Breast epithelium (tissue), 4 donors: Measurements from ENCODE around the gene ARTN. TPM values are rescaled to one million over a fixed set of nuclear protein-coding genes. Genes with fewer than 3 reads are reported as not detected.

Experiments used
- DNase-seq, 2 donors: peaks; one replicate each; pipeline ENCODE4 v3.0.0-alpha.2; 2019; ENCODE audit warnings: low spot score in 2 of 2
- H3K27ac ChIP-seq, 2 donors: fragments of 200-600 bp; sonication (generic) in 1 of 2; one replicate each; pipeline ENCODE4 v1.5.1; 2016 to 2019; ENCODE audit warnings: mild to moderate bottlenecking in 1 of 2
- H3K27me3 ChIP-seq, 2 donors: fragments of 200-600 bp; sonication (generic) in 1 of 2; one replicate each; pipeline versions ENCODE4 v1.5.1 to v1.6.0; 2017 to 2019; ENCODE audit warnings: control low read depth in 1 of 2, mild to moderate bottlenecking in 1 of 2
- H3K36me3 ChIP-seq: fragments of 200-600 bp; one replicate; pipeline ENCODE4 v1.5.1; 2019
- H3K4me1 ChIP-seq, 2 donors: fragments of 200-600 bp; sonication (generic); one replicate each; pipeline ENCODE4 v1.5.1; 2016 to 2019; ENCODE audit warnings: control low read depth in 1 of 2
- H3K4me3 ChIP-seq, 3 donors: fragments of 200-600 bp; sonication (generic); 1 replicate in 2 of 3; 2 replicates in 1 of 3; pipeline ENCODE4 v1.5.1; 2016 to 2019; ENCODE audit warnings: mild to moderate bottlenecking in 3 of 3, moderate library complexity in 2 of 3
- H3K9me3 ChIP-seq, 2 donors: fragments of 200-600 bp; sonication (generic) in 1 of 2; one replicate each; pipeline ENCODE4 v1.5.1; 2016 to 2019; ENCODE audit warnings: control low read depth in 1 of 2
- POLR2A ChIP-seq: fragments of 450-650 bp; IDR thresholded peaks from one replicate; pipeline ENCODE4 v1.6.1; 2016; ENCODE audit warnings: antibody characterized with exemption, mild to moderate bottlenecking, moderate library complexity
- POLR2AphosphoS5 ChIP-seq, 3 donors: sonication (generic); formaldehyde crosslinking; IDR thresholded peaks; one replicate each; pipeline ENCODE4 v1.6.1; 2017; ENCODE audit warnings: antibody characterized with exemption in 3 of 3
- intact Hi-C: fragments of 100-400 bp; cut with DNase I; formaldehyde crosslinking; loops from one replicate; pipeline ENCODE4 v1.15.1; 2023; ENCODE audit warnings: low total_unique reads
- total RNA-seq, 3 donors: library from RNA; depleted of rRNA; stranded (reverse); fragments of >200 nt; gene quantifications; one replicate each; pipeline ENCODE4 v1.1.0, GENCODE V29; 2016
- TF ChIP-seq, protein P1 (sequence below), 3 donors: fragments of 450-650 bp; IDR thresholded peaks; one replicate each; pipeline ENCODE4 v1.5.1; 2016 to 2017; ENCODE audit warnings: antibody characterized with exemption in 3 of 3, mild to moderate bottlenecking in 3 of 3, moderate library complexity in 3 of 3

ARTN gene
- total RNA-seq, 3 donors from 2014 or later, result 1.8 to 2.3 TPM; not detected in 1

DNA sequence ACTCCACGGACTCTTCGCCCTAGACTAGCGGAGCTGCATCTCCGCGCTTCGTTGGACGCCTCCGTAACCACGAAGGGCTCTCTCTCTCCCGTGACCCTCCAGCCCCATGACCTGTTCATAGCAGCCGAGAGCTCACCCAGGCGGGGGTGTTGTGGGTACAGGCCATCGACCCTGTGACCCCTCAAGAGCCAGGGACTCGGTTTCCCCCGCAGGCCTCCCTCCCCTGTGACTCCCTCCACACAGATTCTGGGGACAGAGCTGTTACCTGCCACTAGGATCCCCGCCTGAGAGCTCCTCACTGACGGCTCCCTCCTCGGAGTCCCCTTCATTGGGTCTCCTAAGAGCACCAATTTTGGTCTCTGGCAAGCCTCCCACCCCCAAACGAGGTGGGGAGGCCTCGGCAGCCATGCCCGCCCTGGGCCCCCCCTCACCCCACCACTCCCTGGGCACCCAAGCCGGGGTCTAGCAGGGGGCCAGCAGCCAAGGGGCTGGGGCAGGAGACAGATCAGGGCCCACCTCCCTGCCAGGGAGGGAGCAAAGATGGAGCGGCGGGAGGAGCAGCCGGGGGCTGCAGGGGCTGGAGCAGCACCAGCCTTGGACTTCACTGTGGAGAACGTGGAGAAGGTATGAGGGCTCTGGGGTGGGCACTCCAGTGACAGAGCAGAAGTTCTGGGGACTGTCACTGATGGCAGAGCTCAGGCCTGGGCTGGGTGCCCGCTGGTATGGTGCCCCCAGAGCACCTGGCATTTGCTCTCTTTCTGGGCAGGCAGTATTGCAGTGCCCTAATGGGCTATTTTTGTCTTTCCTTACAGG, 13.7 kb downstream of the ARTN start:
- TF ChIP-seq POLR2A, result no peak
- TF ChIP-seq, protein P1, sequence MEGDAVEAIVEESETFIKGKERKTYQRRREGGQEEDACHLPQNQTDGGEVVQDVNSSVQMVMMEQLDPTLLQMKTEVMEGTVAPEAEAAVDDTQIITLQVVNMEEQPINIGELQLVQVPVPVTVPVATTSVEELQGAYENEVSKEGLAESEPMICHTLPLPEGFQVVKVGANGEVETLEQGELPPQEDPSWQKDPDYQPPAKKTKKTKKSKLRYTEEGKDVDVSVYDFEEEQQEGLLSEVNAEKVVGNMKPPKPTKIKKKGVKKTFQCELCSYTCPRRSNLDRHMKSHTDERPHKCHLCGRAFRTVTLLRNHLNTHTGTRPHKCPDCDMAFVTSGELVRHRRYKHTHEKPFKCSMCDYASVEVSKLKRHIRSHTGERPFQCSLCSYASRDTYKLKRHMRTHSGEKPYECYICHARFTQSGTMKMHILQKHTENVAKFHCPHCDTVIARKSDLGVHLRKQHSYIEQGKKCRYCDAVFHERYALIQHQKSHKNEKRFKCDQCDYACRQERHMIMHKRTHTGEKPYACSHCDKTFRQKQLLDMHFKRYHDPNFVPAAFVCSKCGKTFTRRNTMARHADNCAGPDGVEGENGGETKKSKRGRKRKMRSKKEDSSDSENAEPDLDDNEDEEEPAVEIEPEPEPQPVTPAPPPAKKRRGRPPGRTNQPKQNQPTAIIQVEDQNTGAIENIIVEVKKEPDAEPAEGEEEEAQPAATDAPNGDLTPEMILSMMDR (IDR thresholded peaks at IDR 0.05), result no peak
- no peak for TF ChIP-seq POLR2AphosphoS5 (IDR thresholded peaks at IDR 0.05)
- Histone ChIP-seq H3K4me1 (peaks cover 12% of the 10 kb centered on the region in 2 donors), H3K27ac (peak overlapping the region; percentile 98 to 99), H3K4me3 (peak overlapping the region; percentile 61 to 95 (median 83)), H3K36me3 (no peaks in the 10 kb centered on the region), H3K27me3 (no peaks in the 10 kb centered on the region), H3K9me3 (no peaks in the 10 kb centered on the region)
- intact Hi-C loops, result no loop called here
- DNase-seq, result no peak

DNA sequence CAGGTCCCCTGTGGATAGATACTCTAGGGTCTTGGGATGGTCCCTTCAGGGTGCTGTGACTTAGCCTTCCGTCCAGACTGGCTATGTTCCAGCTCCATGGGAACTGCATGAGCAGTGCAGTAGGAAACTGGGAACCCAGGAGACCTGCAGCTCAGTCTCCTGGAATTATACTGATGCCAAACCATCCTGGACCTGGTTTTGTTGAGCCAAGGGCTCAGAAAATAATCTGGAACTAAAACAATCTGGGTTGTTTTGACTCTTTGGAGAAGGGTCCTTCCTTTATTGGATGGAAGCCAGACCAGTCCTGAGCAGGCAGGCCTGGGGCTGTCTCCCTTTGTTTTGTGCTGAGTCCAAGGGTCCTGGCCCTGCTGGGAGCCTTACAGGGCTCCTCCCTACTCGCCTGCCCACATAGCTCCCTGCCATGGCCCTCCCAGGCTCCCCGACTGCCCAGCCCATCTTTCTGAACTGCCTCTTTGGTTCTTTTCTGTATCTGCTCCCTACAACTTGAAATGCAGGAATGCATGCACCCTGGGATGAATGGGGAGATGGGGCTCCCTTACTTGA, 14.4 kb downstream of the ARTN start:
- intact Hi-C loops, result no loop called here
- no peak overlapping the region for H3K27ac ChIP-seq
- H3K27me3 ChIP-seq, result no peaks in the 10 kb centered on the region
- H3K4me3 ChIP-seq, result peak overlapping the region; percentile 61 to 95 (median 83)
- TF ChIP-seq POLR2A (no peak), POLR2AphosphoS5 (IDR thresholded peaks at IDR 0.05) (no peak)
- TF ChIP-seq, protein P1 (IDR thresholded peaks at IDR 0.05), result no peak
- DNase-seq, result no peak
- H3K36me3 ChIP-seq, result no peaks in the 10 kb centered on the region
- H3K9me3 ChIP-seq, result no peaks in the 10 kb centered on the region
- H3K4me1 ChIP-seq, result peaks cover 12% of the 10 kb centered on the region in 2 donors

DNA sequence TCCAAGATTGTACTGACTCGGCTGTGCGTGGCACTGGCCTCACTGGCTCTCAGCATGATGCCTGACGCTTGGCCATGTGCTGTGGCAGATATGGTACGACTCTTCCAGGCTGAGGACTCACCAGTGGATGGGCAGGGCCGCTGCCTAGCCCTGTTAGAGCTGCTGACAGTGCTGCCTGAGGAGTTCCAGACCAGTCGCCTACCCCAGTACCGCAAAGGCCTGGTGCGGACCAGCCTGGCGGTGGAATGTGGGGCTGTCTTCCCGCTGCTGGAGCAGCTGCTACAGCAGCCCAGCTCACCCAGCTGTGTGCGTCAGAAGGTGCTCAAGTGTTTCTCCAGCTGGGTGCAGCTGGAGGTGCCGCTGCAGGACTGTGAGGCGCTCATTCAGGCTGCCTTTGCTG, 16.1 kb downstream of the ARTN start:
- no peaks in the 10 kb centered on the region for H3K9me3 ChIP-seq

DNA sequence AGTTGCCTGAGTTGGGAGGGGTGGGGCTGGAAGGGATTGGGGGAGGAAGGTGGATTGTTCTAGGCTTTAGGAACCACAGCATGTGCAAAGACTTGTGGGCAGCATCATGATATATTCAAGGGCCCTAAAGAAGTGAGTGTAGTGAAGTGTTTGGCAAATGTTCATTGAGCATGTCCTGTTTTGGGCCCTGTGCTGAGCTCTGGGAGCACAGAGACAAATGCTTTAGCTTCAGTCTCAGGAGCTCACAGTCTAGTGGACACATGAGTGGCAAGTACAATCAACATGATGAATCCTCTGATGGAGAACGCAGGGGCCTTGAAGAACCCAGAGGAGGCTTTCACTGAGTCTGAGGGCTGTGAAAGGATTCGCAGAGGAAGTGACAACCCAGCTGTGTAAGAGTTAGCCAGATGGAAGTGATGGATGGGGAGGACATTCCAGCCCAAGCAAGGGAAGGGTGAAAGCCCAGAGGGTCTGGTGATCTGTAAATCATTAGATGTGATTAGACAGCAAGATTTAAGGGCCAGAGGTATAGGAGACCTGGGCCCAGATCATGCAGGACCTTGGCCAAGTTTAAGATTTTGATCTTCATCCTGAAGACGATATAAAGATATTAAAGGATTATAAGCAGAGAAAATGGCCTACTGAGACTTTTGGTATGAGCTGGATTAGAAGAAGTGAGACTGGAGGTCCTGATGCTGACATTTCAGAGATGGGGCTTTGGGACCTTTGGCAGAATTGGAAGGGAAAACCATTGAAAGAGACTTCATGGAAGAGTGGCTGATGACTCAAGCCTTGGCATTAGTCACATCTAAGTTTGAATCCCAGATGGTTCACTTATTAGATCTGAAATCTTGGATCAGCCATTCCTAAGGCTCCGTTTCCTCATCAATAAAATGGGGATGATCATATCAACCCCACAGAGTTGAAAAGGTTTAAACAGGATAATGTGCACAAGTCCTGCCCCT, 17.7 kb downstream of the ARTN start:
- no peaks in the 10 kb centered on the region for H3K27me3 ChIP-seq
- no peaks in the 10 kb centered on the region for H3K36me3 ChIP-seq
- no peak for DNase-seq
- no peaks in the 10 kb centered on the region for H3K9me3 ChIP-seq
- no peak overlapping the region for H3K4me3 ChIP-seq
- intact Hi-C loops, result loop anchor here (10.0 kb wide), 1 partner anchor 1107 kb away; the partner anchor contains the start of gene ZNF691
- TF ChIP-seq POLR2AphosphoS5 (IDR thresholded peaks at IDR 0.05) (no peak), POLR2A (no peak)
- TF ChIP-seq, protein P1 (IDR thresholded peaks at IDR 0.05), result no peak
- peaks cover 7 to 12% of the 10 kb centered on the region in 2 donors for H3K4me1 ChIP-seq
- no peak overlapping the region for H3K27ac ChIP-seq

More for the DNA sequence above, 16.1 kb downstream of the ARTN start:
- DNase-seq, result no peak
- Histone ChIP-seq H3K36me3 (no peaks in the 10 kb centered on the region), H3K27me3 (no peaks in the 10 kb centered on the region), H3K4me3 (no peak overlapping the region), H3K4me1 (peaks cover 12% of the 10 kb centered on the region in 2 donors), H3K27ac (no peak overlapping the region)
- TF ChIP-seq, protein P1 (IDR thresholded peaks at IDR 0.05), result no peak
- TF ChIP-seq POLR2AphosphoS5 (IDR thresholded peaks at IDR 0.05), result no peak
- intact Hi-C loops, result loop anchor here (10.0 kb wide), 1 partner anchor 1105 kb away; the partner anchor contains the start of gene ZNF691
